GM19193 (cell line): ENCODE results near the gene NINJ1.
A peak's percentile ranks its signal among the peaks of the same experiment; 100 is the strongest.

Source experiments
- POLR2A ChIP-seq: IDR thresholded peaks from 4 replicates; pipeline ENCODE4 v1.6.1; 2011; ENCODE audit not compliant: insufficient read depth, insufficient read length; ENCODE audit errors: extremely low read depth

Gene NINJ1

DNA sequence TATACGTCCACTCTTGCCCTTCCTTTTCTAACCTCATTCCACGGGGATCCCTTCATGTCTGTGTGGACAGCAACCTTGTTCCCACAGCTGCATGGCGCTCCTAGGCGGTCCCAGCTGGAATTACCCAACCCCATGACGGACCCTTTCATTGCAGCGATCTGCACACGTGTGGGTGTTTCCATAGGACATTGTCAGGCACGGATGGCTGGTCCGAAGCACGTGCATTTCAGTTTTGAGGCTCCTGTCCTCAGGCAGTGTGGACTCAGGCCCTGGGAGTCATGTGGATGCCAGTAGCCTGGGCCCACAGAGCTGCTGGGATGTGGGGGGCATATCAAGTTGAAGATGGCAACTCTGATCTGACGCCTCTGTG is 23.1 kb downstream of the NINJ1 start:
- TF ChIP-seq POLR2A: no peak

DNA sequence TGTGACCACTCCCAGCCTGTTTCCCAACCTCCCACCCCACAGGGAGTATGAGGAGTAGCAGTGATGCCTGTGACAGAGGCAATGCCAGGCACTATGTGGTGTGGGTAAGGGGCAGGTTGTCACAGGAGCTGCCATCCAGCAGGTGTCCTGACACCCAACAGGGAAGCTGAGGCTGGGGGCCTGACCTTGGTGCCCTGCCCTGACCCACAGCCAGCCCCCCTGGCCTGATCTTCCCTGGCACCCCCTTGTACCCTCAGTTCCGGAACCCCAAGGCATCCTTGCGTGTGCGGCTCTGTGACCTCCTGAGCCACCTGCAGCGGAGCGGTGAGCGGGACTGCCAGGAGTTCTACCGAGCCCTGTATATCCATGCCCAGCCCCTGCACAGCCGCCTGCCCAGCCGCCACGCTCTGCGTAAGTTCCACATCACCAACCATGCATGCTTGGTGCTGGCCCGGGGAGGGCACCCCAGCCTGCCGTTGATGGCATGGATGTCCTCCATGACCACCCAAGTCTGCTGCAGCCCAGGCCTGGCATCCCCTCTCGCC is 23.7 kb downstream of the NINJ1 start:
- no peak for TF ChIP-seq POLR2A

DNA sequence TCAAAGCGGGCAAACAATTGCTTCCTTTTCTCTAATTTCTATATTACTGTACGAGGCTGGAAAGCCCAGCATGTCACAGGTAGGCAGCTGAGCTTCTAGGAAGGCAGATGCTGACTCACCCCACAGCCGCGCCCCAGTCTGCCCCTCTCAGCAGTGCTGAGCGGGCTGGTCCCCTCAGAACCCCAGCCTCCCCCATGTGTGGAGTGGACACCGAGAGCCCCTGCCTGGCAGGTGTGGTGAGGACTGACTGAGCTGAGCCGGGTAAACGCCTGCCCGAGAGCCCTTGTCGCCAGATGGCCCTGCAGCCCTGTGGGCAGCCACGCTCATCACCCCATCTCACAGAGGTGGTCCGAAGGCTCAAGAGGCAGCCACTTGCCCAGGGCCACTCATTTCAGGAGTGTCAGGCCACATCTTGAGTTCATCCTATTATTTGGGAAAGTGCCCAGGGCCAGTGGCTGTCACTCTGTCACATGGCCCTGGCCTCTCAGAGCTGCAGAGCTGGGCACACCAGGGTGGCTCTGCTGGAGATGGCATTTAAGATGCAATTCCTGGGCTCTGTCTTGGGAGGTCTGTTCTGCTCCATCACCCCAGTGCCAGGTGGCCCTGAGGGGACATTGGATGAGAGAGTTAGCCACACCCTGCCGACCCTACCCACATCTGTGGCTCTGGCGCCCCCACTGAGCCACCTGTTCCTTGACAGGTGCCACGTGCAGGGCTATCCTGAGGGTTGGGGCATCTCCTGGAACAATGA is 25.6 kb downstream of the NINJ1 start:
- no peak for TF ChIP-seq POLR2A

DNA sequence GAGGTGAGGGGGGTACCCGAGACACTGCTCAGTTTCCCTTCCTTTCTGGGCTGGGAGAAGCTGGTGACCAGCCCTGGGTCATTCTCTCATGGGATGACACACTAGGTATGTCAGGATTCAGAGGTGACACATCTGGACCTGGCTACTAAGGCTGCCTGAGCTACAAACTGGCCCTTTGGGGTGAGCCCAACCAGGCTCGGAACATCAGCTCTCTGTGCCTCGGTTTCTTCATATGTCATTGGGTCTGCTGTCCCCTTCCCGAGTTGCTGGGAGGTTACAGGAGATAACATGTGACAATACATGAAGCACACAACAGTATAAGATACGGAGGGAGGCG is 26.3 kb downstream of the NINJ1 start:
- no peak for TF ChIP-seq POLR2A

DNA sequence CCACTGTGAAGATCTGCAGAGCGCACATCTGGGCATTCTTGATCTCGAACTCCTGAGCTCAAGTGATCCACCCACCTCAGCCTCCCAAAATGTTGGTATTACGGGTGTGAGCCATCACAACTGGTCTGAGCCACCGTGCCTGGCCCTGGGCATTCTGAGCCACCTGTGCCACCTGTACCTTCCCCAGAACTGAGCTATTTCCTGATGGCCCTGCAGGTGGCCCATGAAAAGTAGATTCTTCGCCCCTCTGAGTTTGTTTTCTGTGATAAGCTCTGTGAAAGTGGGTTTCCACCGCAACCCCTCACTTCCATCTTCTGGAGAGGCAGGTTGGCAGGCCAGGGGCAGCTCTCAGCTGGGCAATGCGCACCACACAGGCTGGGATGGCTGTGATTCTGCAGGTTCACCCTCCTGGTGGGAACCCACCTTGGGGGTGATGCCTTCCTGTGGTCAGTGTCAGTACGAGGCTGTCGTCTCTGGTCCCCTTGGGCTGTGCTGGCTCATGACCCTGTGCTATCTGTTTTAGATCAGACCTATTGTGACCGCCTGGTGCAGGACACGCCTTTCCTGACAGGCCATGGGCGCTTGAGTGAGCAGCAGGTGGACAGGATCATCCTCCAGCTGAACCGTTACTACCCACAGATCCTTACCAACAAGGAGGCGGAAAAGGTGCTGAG is 26.8 kb downstream of the NINJ1 start:
- no peak for TF ChIP-seq POLR2A

DNA sequence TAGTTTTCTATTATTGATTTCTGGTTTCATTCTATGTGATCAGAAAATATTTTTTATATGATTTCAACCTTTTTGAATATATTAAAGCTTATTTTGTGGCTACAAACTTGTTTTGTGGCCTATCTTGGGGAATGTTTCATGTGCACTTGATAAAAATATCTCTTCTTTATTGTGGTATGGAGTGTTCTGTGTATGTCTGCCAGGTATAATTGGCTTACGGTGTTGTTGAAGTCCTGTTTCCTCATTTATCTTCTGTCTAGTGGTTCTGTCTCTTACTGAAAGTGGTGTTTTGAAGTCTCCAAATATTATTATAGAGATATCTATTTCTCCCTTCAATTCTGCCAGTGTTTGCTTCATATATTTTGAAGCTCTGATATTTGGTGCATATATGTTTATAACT is 28.4 kb downstream of the NINJ1 start:
- TF ChIP-seq POLR2A: no peak

DNA sequence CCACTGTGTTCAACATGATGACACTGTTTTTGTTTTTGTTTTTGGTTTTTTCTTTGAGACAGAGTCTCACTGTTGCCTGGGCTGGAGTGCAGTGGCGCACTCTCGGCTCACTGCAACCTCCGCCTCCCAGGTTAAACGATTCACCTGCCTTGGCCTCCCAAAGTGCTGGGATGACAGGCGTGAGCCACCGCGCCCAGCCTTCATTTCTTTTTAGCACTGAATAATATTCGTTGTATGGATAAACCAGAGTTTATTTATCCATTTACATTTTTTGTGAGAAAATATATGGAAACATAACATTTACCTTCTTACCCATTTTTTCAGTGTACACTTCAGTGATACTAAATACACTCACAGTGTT is 33.8 kb downstream of the NINJ1 start:
- TF ChIP-seq POLR2A: no peak

DNA sequence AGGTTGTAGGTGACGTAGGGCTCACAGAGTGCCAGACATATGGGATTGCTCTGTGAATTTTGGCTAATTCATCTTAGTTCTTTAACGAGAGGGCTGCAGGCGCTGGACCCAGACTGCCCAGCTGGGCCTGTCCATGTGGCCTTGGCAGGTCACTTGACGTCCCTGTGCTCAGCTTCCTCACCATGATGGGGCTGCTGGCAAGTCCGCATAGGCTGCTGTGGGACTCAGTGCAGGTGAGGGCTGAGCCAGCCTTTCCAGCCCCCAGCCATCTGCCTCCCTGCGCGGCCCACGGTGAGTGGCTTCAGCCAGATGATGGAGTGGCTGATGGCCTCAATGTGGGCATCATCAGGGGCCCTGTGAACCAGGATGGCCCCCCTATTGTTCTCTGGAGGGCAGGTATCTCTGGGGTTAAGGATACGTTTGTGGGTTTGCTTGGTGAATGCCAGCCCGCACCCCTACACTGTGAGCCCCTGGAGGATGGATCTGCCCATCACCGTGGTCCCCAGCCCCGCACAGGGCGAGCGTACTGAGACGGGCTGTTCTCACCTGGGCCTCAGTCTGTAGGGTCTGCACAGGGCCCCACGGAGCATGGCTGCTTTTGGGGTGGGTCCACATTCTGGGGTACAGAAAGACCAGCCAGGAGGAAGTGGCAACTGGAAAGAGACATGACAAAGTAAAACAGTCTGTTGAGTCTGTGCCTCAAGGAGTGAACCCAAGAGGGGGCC is 34.3 kb downstream of the NINJ1 start:
- TF ChIP-seq POLR2A: no peak

DNA sequence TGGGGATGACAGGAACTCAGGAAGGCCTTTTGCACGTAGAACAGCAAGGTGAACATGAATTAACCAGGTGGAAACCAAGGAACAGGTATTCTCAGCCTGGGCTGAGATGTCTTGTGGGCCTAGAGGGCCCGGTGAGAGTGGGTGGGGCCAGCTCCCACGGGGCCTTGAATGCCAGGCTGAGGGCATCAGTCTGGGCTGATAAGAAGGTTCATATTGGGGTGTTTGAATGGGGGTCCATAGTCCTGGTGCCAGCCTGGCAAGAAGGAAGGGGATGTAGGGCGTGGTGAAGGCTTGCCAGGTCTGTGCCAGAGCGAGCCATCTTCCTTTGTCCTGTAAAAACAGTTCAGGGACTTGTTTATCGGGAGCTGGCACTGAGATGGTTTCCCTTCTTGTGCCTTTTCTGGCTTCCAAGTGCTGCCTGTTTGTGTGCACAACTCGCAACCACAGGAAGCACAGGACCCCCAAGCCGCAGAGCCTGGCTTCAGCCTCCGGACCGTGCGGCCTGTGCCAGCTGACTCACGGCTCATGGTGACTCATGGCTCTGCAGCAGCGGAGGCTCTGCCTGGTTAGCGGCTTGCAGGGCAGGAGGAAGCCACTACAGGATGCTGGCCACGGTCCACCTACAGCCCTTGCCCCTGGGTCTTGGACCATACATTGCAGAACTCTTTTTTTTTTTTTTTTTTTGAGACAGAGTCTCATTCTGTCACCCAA is 35.7 kb downstream of the NINJ1 start:
- TF ChIP-seq POLR2A: no peak

DNA sequence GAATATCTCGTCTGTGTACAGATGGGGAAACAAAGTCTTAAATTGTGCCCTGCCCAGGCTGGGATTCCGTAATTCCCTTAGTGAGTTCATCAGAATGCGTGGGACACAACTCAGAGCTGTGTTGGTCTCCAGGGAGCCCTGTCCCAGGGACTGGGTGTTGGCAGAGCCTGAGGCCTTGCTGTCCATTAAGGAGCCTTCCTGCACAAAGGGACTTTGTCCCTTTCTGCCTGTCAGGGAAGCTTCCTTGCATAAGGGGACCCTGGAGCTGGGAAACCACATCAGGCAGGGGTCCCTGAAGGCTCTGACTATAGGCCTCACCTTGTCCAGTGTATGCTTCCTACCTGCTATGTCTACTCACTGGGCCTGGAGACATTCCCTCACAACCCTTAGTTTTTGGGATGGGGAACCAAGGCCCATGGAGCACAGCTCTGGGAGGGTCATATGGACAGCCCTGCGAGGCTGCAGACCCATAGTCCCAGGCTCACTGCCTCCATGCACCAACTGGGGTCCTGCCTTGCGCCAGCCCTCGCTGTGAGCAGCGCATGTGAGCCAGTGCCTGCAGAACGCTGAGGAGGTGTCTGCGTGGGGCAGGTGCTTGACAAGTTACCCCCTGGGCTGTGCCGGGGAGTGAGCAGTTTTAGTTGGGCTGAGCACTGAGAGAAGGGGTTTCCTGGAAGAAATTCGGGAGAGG is 36.4 kb downstream of the NINJ1 start:
- TF ChIP-seq POLR2A: no peak

DNA sequence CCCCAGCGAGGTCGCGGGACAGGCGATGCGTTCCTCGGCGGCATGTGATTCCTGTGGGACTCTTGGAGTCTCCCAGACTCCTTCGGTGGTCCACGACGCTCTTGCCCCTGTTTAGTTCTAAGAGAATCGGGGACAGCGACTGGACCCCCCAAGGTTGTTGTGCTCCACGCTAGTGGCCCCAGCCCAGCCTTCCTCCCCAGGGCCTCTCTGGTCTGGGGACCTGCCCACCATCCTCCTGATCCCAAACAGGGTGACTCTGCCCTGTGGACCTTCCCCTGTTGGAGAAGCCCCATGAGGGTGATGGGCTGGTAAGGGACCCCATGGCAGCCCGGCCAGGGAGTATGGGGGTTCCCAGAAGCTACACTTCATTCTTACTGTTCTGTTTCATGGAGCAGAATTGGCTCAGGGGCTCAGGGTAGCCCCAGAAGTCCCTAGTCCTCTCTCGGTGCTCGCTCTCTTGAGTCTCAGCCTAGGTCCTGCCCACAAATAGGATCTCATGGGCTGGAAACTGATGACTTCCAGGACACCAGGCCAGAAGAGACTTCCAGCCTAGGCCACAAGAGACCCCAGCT is 37.2 kb downstream of the NINJ1 start:
- no peak for TF ChIP-seq POLR2A

DNA sequence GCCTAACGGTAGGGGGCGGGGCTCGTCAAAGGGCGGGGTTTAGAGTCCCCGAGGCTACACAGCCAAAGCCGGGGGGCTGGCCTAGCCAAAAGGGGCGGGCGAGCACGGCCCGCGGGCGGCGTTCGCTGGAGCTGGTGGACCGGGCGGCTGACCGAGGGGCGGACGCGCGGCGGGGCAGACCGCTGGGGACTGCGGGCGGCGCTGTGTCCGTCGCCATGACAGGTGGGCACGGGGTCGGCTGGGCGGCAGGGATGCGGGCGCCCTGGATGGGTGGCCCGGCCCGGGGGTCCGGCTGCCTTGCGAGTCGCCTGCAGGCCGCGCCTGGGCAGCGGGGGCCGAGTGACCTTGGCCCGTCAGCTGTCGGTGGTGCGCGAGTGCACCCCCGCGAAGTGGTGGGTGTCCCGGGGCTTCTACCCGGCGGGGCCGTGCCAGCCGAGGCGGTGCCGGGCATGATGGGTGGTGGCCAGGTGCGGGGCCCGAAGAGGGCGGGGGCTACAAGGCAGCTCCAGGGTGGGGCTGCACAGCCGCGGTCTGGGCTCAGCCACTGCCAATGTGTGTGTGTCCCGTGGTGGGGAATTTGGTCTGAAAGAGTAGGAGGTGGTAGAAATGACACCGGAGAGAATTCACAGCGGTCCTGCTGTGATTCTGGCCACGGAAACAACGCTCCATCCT is 37.8 kb downstream of the NINJ1 start, which contains the start of gene CARD19:
Gene CARD19 (plus strand): TSS at position 87 of the 672 bp plus-strand sequence. CDS start 129 bp downstream, at position 216.
- TF ChIP-seq POLR2A: peak; percentile 61
